Smooth muscle cell of the brain vasculature (primary cell): ENCODE data around the gene MICAL3.
"Not testable (repeated sequence)": the region's sequence is repeated elsewhere in the genome, so short reads cannot be mapped to it uniquely, and the experiment has no call there.

Experiments used
- DNase-seq: peaks from one replicate; pipeline ENCODE4 v3.0.0-alpha.2; 2012; ENCODE audit warnings: low read depth, low spot score

MICAL3 gene

DNA sequence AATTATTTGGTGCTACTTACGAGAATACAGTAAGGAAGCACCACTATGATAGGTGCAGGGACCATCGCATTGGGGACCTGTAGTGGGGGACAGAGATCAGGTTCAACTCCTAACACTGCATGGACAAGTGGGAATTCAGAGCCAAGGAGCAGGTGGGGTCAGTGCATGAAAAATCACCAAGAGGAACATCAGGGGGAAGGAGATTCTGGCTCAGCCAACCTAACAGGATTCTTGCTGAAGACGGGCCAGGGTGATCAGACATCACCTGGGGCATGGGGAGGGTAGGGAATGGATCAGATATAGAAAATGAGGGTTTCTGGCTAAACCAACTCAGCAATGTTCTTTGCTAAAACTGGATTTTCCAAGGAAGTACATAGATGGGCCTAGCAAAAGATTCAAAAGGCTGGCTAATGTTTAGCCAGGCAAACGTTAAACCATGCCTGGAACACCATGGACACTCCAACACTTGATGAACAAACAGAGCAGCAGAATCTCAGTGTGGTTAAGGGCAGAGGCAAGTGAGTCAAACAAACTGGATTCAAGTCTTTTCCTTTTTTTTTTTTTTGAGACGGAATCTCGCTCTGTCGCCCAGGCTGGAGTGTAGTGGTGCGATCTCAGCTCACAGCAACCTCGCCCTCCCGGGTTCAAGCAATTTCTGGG lies 70.0 kb downstream of the MICAL3 start:
- no peak for DNase-seq

- no peak for DNase-seq
Measured at GRCh38 chr22:17953147-17953546, 71.2 kb downstream of the MICAL3 start.

GRCh38 chr22:17952273-17952801 lies 72.0 kb downstream of the MICAL3 start:
- DNase-seq, result no peak

GRCh38 chr22:17951315-17951714 lies 73.0 kb downstream of the MICAL3 start:
- no peak for DNase-seq

GRCh38 chr22:17950651-17951214 lies 73.6 kb downstream of the MICAL3 start:
- DNase-seq, result no peak

GRCh38 chr22:17949642-17950473 lies 74.5 kb downstream of the MICAL3 start:
- DNase-seq, result no peak

GRCh38 chr22:17948101-17948500 lies 76.3 kb downstream of the MICAL3 start:
- DNase-seq, result no peak

- no peak for DNase-seq
Measured at GRCh38 chr22:17946662-17947367, 77.5 kb downstream of the MICAL3 start.

GRCh38 chr22:17945888-17946648 lies 78.3 kb downstream of the MICAL3 start:
- no peak for DNase-seq

DNA sequence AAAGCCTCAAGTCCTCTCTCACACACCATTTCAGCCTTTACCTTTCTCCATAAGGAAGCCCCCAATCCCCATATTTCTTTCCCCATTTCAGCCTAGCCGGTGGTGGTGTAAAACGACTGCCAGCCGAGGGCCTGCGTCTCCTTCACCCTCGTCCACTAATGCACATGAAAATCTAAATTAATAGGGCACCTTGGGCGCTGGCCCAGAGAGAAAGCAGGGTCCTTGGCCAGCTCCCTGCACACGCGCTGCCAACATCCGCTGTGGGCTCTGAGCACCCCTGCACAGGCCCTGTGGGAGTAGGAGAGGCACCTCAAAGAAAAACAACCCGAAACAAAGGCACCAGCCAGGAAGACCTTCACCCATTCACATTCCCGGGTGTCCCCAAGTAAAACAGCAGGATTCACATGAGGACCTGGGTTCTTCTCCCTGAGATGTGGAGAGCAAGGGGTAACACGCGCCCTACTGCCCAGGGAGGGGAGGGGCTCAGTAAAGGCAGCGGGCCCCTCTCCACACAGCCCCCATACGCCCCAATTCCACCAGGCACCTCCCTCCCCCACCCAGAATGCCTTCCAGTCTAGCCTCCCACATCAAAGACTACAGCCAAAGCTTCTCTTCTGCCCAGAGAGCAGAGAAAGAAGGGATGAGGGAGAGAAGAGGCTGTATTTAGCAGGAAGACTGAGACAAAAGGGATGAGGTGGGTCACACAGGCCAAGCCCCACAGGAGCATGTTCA lies 79.0 kb downstream of the MICAL3 start:
- DNase-seq, result no peak

DNA sequence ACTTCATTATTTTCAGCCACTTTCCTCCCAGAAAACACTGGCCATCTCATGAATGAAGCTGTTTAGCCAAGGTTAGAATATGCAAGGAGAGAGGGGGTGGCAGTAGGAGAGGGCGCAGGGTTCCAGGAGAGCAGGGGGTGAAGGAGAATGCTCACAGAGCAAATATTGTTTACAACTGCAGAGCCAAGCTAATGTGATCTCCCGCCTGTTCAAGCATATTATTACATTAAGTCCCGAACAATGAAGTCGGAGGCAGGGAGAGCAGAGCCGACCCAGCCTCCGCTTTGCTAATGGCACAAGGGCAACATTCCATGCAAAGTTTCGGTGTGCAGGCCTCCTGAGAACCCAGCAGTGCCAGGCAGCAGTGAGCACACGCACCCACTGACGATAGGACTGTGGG lies 80.1 kb downstream of the MICAL3 start:
- DNase-seq, result no peak

- no peak for DNase-seq
Measured at GRCh38 chr22:17943533-17944249, 80.7 kb downstream of the MICAL3 start.

DNA sequence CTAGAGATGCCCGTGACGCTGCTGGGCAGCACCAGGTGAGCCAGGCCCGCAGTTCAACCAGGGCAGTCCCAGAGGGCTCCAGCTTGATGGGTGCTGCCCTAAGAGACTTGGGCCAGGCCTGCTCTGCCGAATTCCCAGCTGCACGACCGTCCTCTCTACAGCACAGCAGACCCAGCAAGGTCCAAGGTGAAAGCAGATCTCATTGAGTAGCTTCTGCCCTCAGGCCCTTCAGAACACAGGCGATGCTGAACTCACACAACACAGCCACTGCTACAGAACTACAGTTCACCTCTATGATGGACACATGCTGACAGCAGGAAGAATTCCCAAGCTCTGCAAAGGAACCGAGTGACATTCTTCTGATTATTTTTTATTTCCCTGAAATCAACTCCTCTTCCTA lies 81.6 kb downstream of the MICAL3 start:
- no peak for DNase-seq

DNA sequence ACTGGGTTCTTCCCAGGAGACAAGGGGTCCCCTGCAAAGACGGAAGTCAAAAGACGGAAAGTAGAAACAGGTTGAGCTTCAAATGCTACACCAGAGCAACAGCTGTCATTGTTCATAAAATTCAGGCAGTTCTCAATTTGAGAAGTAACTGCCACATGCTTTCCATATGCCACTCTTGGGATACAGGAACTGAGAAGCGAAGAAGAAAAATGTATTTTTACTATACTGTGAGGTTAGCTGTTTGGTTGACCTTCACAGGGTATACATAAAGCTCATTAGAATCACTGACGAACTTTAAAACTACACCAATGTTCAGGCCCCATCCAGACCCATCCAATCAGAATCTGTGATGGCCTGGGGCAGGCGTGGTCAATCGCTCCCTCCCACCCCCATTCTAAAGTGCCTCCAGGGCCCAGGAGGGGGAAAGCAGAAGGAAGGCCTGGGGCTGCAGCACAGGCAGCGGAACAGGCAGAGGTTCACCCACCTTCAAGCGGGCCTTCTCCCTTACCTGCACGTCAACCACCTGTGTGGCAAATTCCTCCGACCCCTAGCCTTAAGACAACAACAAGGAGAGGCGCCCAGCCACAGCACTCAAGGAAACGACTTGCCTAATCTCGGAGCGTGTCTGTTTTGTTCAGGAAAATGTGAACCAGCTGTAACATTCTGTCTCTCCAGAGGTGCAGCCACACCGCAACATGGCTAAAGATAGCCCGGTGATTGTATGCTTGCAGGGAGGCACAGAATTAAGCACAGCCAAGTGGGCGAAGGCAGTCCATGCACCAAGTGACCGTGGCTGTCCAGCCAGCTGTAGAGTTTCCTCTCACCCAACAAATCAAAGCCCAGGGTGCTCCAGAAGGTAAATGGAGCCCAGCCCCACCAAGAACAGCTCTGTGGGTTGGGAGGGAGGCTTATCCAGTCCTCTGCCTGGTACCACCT lies 82.6 kb downstream of the MICAL3 start:
- no peak for DNase-seq

DNA sequence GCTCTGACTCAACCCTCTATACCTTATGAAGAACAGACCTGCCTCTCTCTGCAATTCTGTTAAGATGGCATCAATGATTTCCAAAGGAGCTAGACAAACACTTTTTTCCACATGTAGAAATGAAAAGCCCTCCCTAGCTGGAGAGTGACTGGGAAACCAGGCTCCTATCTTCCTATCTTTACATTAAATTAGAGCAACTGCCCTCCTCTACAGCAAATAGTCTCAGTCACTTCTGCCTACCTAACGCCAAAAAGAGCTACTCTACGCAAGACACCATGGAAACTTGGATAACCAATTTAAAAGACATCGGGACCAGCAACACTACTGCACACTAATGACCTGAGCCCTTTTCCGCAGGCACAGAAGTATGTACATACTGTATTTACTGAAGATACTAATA lies 84.8 kb downstream of the MICAL3 start:
- no peak for DNase-seq

DNA sequence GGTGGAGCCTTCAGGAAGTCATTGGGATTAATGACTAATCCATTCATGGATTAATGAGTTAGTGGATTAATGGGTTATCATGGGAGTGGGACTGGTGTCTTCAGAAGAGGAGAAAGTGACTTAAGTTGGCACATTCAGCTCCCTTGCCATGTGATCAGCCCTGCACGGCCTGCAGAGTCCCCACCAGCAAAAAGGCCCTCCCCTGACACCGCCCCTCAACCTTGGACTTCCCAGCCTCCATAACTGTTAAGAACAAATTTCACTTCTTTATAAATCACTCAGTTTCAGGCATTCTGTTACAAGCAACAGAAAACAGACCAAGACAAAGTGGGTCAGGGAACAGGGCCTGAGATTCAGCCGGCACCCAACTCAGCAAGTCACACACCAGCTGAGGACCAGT lies 85.3 kb downstream of the MICAL3 start:
- no peak for DNase-seq

DNA sequence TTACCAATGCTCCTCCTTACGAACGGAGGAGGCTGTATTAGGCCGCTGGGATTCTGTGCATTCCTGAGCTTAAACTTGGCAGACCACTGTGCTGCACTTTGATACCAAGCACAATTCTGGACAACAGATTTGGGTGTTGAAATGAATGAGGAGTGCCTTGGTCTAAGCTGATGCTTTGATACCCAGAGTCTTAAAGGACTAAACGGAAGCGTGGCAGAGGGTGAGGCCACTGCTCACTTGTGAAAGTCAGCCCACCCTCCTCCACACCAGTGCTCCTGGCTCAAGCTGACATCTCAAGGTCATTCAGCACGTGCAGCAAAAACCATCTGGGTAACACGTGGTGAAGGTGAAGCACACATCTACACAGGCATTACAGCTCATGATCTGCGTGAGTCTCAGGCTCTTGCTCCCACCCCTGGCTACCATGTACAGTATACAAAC lies 85.9 kb downstream of the MICAL3 start:
- DNase-seq, result no peak

DNA sequence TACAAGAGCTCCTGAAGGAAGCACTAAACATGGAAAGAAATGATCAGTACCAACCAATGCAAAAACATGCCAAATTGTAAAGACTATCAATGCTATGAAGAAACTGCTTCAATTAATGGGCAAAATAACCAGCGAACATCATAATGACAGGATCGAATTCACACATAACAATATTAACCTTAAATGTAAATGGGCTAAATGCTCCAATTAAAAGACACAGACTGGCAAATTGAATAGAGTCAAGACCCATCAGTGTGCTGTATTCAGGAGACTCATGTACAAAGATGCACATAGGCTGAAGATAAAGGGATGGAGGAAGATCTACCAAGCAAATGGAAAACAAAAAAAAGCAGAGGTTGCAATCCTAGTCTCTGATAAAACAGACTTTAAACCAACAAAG lies 91.9 kb downstream of the MICAL3 start:
- not testable (repeated sequence) for DNase-seq

GRCh38 chr22:17931400-17931825 lies 92.9 kb downstream of the MICAL3 start:
- DNase-seq, result no peak
